ENCODE data around the gene EYS.

Gene EYS

DNA sequence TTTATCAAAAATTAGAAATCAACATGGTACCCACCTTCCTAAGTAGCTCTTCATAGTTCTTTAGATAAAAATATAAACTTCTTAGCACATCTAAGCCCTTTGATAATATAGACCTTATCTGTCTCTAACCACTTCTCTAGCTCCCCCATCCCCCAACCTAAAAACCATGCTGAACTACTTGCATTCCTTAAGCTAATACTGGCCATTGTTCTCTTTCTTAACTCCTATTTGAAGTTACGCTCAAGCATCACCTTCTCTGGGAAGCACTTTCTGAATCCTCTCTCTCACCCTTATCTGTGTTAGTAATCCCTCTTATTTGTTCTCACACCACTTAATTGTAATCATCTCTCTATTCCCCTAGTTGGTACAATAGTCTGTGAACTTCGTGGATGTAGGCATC, 1918.5 kb downstream of the EYS start:
- TF ChIP-seq FOXP2 (optimal IDR thresholded peaks at IDR 0.05; ENCODE audit: control extremely low read depth, extremely low read length, insufficient read depth), result no peak
- TF ChIP-seq POLR2AphosphoS5 (IDR thresholded peaks at IDR 0.05; ENCODE audit: borderline replicate concordance, low read depth, low read length), result no peak
- TF ChIP-seq EZH2 (IDR thresholded peaks at IDR 0.05), result no peak
- Histone ChIP-seq H3K4me3 (no peak overlapping the region), H3K9me3 (ENCODE audit: low read depth, low read length) (no peaks in the 10 kb centered on the region), H3K27ac (no peak overlapping the region), H3K9ac (ENCODE audit: insufficient read length) (no peak overlapping the region), H3K36me3 (ENCODE audit: insufficient read depth, low read length) (no peaks in the 10 kb centered on the region)
- DNase-seq (ENCODE audit: low read depth, low spot score), result no peak

DNA sequence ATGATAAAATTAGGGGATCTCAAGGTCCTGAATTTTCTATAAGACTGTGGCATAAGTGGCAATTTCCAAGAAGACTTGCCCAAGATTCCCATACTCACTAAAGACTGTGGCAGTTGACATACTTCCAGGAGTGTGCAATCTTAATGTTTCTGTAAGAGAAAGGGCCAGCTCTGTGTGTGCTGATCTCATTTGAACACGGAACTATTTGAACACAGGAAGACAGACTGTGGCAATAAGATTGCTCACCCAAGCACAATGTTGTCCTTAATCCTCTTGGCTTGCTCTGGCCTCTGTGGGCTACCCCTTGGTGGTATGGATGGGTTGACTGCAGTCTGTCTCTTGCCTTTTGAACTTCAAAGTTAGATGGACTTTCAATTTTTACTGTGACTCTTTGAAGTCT, 1920.0 kb downstream of the EYS start:
- DNase-seq (ENCODE audit: low read depth, low spot score), result no peak
- Histone ChIP-seq H3K9me3 (ENCODE audit: low read depth, low read length) (no peaks in the 10 kb centered on the region), H3K4me3 (no peak overlapping the region), H3K36me3 (ENCODE audit: insufficient read depth, low read length) (no peaks in the 10 kb centered on the region), H3K27ac (no peak overlapping the region), H3K9ac (ENCODE audit: insufficient read length) (no peak overlapping the region)
- TF ChIP-seq EZH2 (IDR thresholded peaks at IDR 0.05), result no peak
- no peak for TF ChIP-seq POLR2AphosphoS5 (IDR thresholded peaks at IDR 0.05; ENCODE audit: borderline replicate concordance, low read depth, low read length)
- no peak for TF ChIP-seq FOXP2 (optimal IDR thresholded peaks at IDR 0.05; ENCODE audit: control extremely low read depth, extremely low read length, insufficient read depth)

DNA sequence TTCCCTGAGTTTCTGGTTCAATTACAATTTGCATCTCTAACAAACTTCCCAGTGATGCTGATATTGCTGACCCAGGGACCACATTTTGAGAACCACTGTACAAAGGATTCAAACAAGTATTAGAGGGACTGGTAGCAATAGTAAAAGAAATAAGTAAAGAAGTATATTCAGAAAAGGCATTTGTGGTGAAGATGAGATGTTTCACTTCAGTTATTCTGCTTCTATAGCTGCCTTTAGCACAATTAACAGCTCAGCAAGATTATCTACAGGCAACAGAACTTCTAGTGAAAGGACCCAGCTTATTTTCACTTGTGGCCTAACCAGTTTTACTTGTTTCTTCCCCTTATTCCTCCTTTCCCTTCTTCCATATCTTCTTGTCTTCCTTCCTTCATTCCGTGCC, 1922.0 kb downstream of the EYS start:
- Histone ChIP-seq H3K27ac (no peak overlapping the region), H3K9me3 (ENCODE audit: low read depth, low read length) (no peaks in the 10 kb centered on the region), H3K9ac (ENCODE audit: insufficient read length) (no peak overlapping the region), H3K4me3 (no peak overlapping the region), H3K36me3 (ENCODE audit: insufficient read depth, low read length) (no peaks in the 10 kb centered on the region)
- DNase-seq (ENCODE audit: low read depth, low spot score), result no peak
- TF ChIP-seq FOXP2 (optimal IDR thresholded peaks at IDR 0.05; ENCODE audit: control extremely low read depth, extremely low read length, insufficient read depth) (no peak), EZH2 (IDR thresholded peaks at IDR 0.05) (no peak), POLR2AphosphoS5 (IDR thresholded peaks at IDR 0.05; ENCODE audit: borderline replicate concordance, low read depth, low read length) (no peak)

DNA sequence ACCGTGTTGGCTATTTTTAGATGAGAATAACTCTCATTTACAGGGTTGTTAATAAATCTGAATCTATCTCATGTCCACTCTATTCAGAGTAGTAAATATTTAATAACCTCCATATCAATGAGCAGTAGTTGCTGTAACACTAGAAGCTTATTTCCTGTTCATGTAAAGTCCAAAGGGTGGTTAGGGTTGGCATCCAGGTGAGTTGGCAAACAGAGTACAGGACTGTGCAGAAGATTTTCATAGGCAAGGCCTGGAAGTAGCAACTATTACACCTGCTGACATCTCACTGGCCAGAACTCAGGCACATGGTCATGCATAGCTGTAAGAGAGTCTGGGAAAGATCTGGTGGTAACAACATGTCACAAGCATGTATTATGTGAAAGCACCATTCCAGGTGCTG, 1923.9 kb downstream of the EYS start:
- Histone ChIP-seq H3K9me3 (ENCODE audit: low read depth, low read length) (no peaks in the 10 kb centered on the region), H3K4me3 (no peak overlapping the region), H3K36me3 (ENCODE audit: insufficient read depth, low read length) (no peaks in the 10 kb centered on the region), H3K27ac (no peak overlapping the region), H3K9ac (ENCODE audit: insufficient read length) (no peak overlapping the region)
- TF ChIP-seq POLR2AphosphoS5 (IDR thresholded peaks at IDR 0.05; ENCODE audit: borderline replicate concordance, low read depth, low read length) (no peak), EZH2 (IDR thresholded peaks at IDR 0.05) (no peak), FOXP2 (optimal IDR thresholded peaks at IDR 0.05; ENCODE audit: control extremely low read depth, extremely low read length, insufficient read depth) (no peak)
- no peak for DNase-seq (ENCODE audit: low read depth, low spot score)

DNA sequence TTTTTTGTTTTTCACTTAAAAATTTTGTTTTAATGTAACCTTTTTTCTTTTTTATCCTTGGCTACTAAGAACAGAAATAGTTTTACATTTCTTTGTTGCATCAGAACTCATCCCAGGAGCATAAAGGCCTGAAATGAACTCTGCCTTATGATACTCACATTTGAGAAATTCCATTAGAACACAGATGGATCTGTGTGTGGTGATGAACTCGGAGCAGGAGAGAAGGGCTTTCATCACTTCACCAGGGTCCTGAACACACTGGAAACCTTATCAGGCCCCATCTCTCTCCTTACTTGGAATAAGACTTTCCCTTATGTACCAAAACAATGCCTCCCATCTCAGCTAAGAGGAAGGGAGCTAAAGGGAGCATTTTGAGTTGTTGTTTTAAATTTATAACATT, 1932.1 kb downstream of the EYS start:
- no peak overlapping the region for H3K27ac ChIP-seq
- H3K9ac ChIP-seq (ENCODE audit: insufficient read length), result no peak overlapping the region
- no peak for DNase-seq (ENCODE audit: low read depth, low spot score)
- no peaks in the 10 kb centered on the region for H3K9me3 ChIP-seq (ENCODE audit: low read depth, low read length)
- H3K36me3 ChIP-seq (ENCODE audit: insufficient read depth, low read length), result no peaks in the 10 kb centered on the region
- H3K4me3 ChIP-seq, result no peak overlapping the region
- no peak for TF ChIP-seq FOXP2 (optimal IDR thresholded peaks at IDR 0.05; ENCODE audit: control extremely low read depth, extremely low read length, insufficient read depth)
- no peak for TF ChIP-seq EZH2 (IDR thresholded peaks at IDR 0.05)
- TF ChIP-seq POLR2AphosphoS5 (IDR thresholded peaks at IDR 0.05; ENCODE audit: borderline replicate concordance, low read depth, low read length), result no peak

DNA sequence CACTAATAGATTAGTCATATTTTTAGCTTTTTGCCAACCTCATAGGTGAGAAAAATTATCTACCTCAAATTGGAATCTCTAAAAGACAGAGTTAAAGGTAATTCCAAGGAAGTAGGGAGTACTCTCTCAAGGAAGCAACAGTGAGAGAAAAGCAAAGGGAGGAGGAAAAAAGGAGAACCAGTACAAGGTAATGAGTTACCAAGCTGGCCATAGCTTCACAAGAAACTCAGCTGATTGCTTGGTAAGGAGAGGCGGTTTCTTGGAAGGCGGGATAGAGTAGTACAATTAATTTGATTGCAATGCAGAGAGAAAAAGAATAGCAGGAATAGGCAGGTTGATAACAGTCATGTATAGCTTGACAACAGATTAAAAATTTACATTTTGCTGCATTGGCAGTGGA, 1933.8 kb downstream of the EYS start:
- TF ChIP-seq EZH2 (IDR thresholded peaks at IDR 0.05) (no peak), FOXP2 (optimal IDR thresholded peaks at IDR 0.05; ENCODE audit: control extremely low read depth, extremely low read length, insufficient read depth) (no peak), POLR2AphosphoS5 (IDR thresholded peaks at IDR 0.05; ENCODE audit: borderline replicate concordance, low read depth, low read length) (no peak)
- Histone ChIP-seq H3K9ac (ENCODE audit: insufficient read length) (no peak overlapping the region), H3K27ac (no peak overlapping the region), H3K4me3 (no peak overlapping the region), H3K9me3 (ENCODE audit: low read depth, low read length) (no peaks in the 10 kb centered on the region), H3K36me3 (ENCODE audit: insufficient read depth, low read length) (no peaks in the 10 kb centered on the region)
- no peak for DNase-seq (ENCODE audit: low read depth, low spot score)

DNA sequence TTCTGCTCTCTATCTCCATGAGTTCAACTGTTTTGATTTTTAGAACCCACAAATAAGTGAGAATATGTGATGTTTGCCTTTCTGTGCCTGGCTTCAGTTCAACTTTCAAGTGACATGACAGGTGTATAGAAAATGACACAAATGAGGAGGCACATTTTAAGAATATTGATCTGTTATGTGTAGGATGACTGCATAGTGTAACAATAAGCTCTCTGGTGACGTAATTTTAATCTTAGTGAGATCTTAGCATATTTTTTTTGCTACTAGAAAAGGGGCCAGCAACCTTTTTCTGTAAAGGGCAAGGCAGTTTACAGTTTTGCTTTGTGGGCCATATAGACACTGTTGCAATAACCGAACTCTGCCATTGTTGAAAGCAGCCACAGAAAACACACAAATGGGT, 1941.2 kb downstream of the EYS start:
- Histone ChIP-seq H3K4me3 (no peak overlapping the region), H3K36me3 (ENCODE audit: insufficient read depth, low read length) (no peaks in the 10 kb centered on the region), H3K27ac (no peak overlapping the region), H3K9ac (ENCODE audit: insufficient read length) (no peak overlapping the region), H3K9me3 (ENCODE audit: low read depth, low read length) (no peaks in the 10 kb centered on the region)
- no peak for DNase-seq (ENCODE audit: low read depth, low spot score)
- no peak for TF ChIP-seq FOXP2 (optimal IDR thresholded peaks at IDR 0.05; ENCODE audit: control extremely low read depth, extremely low read length, insufficient read depth)
- TF ChIP-seq EZH2 (IDR thresholded peaks at IDR 0.05), result no peak
- no peak for TF ChIP-seq POLR2AphosphoS5 (IDR thresholded peaks at IDR 0.05; ENCODE audit: borderline replicate concordance, low read depth, low read length)

DNA sequence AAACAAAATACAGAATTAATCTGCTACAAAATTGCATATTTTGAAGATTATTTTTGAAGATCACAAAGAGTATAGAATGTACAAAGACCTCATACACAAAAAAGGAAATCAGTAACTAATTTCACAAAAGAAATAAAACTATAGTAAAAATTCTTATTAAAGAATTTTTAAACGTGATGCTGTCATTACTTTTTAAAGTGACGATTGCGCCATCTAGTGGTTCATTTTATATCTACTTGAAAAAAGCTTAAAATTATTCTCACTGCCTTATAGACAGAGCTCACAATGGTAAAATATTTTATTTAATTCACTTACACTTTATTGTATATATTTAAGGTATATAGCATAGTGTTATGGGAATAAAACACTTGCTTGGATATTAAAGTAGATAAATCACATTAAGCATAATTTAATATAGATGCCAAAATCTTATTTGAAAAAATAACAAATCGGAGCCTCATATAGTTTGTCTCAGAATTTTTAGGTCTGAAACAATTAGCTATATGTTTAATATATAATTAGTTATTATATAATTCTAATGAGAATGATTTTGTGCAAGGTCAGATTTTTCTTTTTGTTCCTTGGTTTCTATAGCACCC, 1942.6 kb downstream of the EYS start:
- no peak overlapping the region for H3K27ac ChIP-seq
- H3K36me3 ChIP-seq (ENCODE audit: insufficient read depth, low read length), result no peaks in the 10 kb centered on the region
- DNase-seq (ENCODE audit: low read depth, low spot score), result peak; percentile 58
- H3K9me3 ChIP-seq (ENCODE audit: low read depth, low read length), result no peaks in the 10 kb centered on the region
- no peak overlapping the region for H3K4me3 ChIP-seq
- H3K9ac ChIP-seq (ENCODE audit: insufficient read length), result no peak overlapping the region
- TF ChIP-seq FOXP2 (optimal IDR thresholded peaks at IDR 0.05; ENCODE audit: control extremely low read depth, extremely low read length, insufficient read depth) (no peak), EZH2 (IDR thresholded peaks at IDR 0.05) (no peak), POLR2AphosphoS5 (IDR thresholded peaks at IDR 0.05; ENCODE audit: borderline replicate concordance, low read depth, low read length) (no peak)

DNA sequence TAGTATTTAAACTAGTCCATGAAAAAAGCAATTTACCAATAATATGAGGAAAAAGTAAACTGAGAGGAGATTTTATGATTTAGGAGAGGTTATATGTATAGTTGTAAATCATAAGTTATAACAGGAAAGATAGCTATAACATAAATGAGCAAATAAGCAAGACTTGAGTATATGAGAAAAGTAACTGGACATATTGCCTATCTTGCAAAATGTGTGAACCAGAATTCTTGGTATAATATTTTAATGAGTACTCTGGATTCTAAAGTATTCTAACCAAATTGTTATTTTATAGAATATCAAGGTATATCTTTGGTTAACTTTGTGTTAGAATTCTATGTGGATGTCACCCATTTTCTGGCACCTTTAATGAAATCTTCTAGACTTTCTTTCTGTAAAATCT, 1946.8 kb downstream of the EYS start:
- TF ChIP-seq FOXP2 (optimal IDR thresholded peaks at IDR 0.05; ENCODE audit: control extremely low read depth, extremely low read length, insufficient read depth), result no peak
- TF ChIP-seq POLR2AphosphoS5 (IDR thresholded peaks at IDR 0.05; ENCODE audit: borderline replicate concordance, low read depth, low read length), result no peak

More for the DNA sequence above, 1946.8 kb downstream of the EYS start:
- no peak for DNase-seq (ENCODE audit: low read depth, low spot score)
- no peak overlapping the region for H3K9ac ChIP-seq (ENCODE audit: insufficient read length)
- H3K27ac ChIP-seq, result no peak overlapping the region
- no peak overlapping the region for H3K4me3 ChIP-seq
- H3K9me3 ChIP-seq (ENCODE audit: low read depth, low read length), result no peaks in the 10 kb centered on the region
- H3K36me3 ChIP-seq (ENCODE audit: insufficient read depth, low read length), result no peaks in the 10 kb centered on the region

Measured in SK-N-MC (cell line).